ENCODE measurements around the gene PDE3A. TPM values are rescaled to one million over a fixed set of nuclear protein-coding genes. Genes with fewer than 3 reads are reported as not detected.

Gene PDE3A
- total RNA-seq, 1 donor from 2014 or later, result 161 TPM

- Histone ChIP-seq H3K36me3 (peaks cover 50% of the 10 kb centered on the region), H3K4me3 (no peak overlapping the region), H3K27ac (replicated peaks) (no peak overlapping the region), H3K9me3 (replicated peaks) (no peaks in the 10 kb centered on the region), H3K4me1 (peaks cover 32% of the 10 kb centered on the region), H3K27me3 (ENCODE audit: low read depth) (no peaks in the 10 kb centered on the region)
- DNase-seq, result no peak
- intact Hi-C loops (cut with micrococcal nuclease), result no loop called here
- TF ChIP-seq, protein P1, sequence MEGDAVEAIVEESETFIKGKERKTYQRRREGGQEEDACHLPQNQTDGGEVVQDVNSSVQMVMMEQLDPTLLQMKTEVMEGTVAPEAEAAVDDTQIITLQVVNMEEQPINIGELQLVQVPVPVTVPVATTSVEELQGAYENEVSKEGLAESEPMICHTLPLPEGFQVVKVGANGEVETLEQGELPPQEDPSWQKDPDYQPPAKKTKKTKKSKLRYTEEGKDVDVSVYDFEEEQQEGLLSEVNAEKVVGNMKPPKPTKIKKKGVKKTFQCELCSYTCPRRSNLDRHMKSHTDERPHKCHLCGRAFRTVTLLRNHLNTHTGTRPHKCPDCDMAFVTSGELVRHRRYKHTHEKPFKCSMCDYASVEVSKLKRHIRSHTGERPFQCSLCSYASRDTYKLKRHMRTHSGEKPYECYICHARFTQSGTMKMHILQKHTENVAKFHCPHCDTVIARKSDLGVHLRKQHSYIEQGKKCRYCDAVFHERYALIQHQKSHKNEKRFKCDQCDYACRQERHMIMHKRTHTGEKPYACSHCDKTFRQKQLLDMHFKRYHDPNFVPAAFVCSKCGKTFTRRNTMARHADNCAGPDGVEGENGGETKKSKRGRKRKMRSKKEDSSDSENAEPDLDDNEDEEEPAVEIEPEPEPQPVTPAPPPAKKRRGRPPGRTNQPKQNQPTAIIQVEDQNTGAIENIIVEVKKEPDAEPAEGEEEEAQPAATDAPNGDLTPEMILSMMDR (IDR thresholded peaks at IDR 0.05; ENCODE audit: borderline replicate concordance), result no peak
Measured at GRCh38 chr12:20620261-20620660, 251.9 kb downstream of the PDE3A start.

- DNase-seq, result no peak
- Histone ChIP-seq H3K9me3 (replicated peaks) (no peaks in the 10 kb centered on the region), H3K36me3 (peaks cover 34% of the 10 kb centered on the region), H3K4me1 (peaks cover 57% of the 10 kb centered on the region), H3K4me3 (no peak overlapping the region), H3K27me3 (ENCODE audit: low read depth) (no peaks in the 10 kb centered on the region), H3K27ac (replicated peaks) (no peak overlapping the region)
- TF ChIP-seq, protein P1 (IDR thresholded peaks at IDR 0.05; ENCODE audit: borderline replicate concordance), result peak; percentile 49
- intact Hi-C loops (cut with micrococcal nuclease), result no loop called here
Measured at GRCh38 chr12:20624718-20625117, 256.4 kb downstream of the PDE3A start.

DNA sequence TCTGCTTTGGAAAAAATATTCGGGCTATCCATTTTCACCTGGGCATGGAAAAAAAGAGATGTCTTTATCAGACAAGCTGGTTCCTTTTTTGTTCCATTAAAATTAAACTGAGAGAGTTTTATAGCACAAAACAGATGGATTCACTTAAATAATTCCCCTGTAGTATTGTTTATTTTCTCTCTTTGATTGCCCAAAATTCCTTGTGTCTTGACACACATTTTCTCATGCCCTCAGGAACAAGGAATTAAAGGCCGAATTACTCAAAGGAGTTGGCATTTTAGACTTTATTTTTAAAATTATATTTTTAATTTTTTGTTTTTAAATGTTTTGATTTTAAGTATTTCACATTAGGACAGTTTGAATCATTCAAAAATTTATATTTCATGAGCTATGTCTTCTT lies 257.2 kb downstream of the PDE3A start:
- DNase-seq, result no peak
- TF ChIP-seq, protein P1 (IDR thresholded peaks at IDR 0.05; ENCODE audit: borderline replicate concordance), result no peak
- Histone ChIP-seq H3K9me3 (replicated peaks) (no peaks in the 10 kb centered on the region), H3K4me3 (no peak overlapping the region), H3K27ac (replicated peaks) (no peak overlapping the region), H3K36me3 (peaks cover 33% of the 10 kb centered on the region), H3K27me3 (ENCODE audit: low read depth) (no peaks in the 10 kb centered on the region), H3K4me1 (peaks cover 64% of the 10 kb centered on the region)
- intact Hi-C loops (cut with micrococcal nuclease), result no loop called here

DNA sequence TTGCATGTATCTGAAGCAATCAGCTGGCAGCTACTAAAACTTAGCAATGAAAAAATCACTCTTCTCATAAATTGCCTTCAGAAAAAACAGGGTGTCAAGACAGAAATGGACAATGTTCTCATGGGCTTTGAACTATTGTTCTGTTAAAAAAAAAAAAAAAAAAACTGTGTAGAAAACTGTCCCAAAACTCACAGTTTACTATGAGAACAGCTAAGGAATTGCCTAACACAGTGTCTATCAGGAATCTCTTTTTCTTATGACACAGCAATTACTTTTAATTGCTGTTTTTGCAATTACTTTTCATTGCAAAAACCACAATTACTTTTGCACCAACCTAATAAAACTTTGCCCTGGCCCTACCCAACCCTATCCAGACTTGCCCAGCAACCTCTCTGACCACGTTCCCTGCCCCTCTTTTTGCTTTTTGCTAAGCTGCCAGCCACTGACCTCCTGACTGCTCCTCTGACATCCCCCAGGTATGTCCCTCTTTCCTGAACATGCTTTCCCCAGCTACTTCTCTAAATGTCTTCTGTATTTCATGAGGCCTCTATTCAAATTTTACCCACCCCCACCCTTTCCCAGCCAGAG lies 258.8 kb downstream of the PDE3A start:
- H3K36me3 ChIP-seq, result peaks cover 18% of the 10 kb centered on the region
- intact Hi-C loops (cut with micrococcal nuclease), result no loop called here

DNA sequence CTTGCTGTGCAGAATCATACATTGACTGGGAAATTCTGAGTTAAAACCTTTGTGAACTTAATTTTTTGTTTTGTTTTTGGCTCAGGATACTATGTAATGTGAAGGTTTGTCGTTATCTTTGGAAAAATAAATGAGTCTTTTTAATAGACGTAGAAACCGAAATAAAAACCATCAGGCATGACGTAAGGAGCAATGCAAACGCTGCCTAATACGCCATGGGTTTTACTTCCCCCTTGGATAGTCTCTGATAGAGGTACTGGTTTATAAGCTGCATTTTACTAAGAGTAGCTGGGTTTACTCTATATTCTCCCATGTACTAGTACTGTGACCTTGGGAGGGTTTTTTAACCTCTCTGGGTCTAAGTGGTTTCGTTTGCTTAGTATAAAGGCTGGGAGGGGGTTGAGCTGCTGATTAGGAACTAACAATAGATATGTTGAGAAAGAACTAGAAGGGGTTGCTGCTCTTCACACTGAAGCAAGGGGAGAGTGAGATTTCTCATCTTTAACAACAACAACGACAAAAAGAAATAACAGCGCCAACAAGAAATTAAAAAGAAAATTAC lies 260.0 kb downstream of the PDE3A start:
- peaks cover 64% of the 10 kb centered on the region for H3K4me1 ChIP-seq
- H3K27ac ChIP-seq (replicated peaks), result peak overlapping the region; percentile 68
- H3K9me3 ChIP-seq (replicated peaks), result no peaks in the 10 kb centered on the region
- H3K36me3 ChIP-seq, result peaks cover 9% of the 10 kb centered on the region
- H3K27me3 ChIP-seq (ENCODE audit: low read depth), result no peaks in the 10 kb centered on the region
- H3K4me3 ChIP-seq, result no peak overlapping the region
- no peak for DNase-seq
- TF ChIP-seq, protein P1 (IDR thresholded peaks at IDR 0.05; ENCODE audit: borderline replicate concordance), result no peak
- intact Hi-C loops (cut with micrococcal nuclease), result no loop called here

More for the DNA sequence above, 258.8 kb downstream of the PDE3A start:
- Histone ChIP-seq H3K27ac (replicated peaks) (peak overlapping the region; percentile 68), H3K9me3 (replicated peaks) (no peaks in the 10 kb centered on the region), H3K4me3 (no peak overlapping the region), H3K27me3 (ENCODE audit: low read depth) (no peaks in the 10 kb centered on the region), H3K4me1 (peaks cover 64% of the 10 kb centered on the region)
- TF ChIP-seq, protein P1 (IDR thresholded peaks at IDR 0.05; ENCODE audit: borderline replicate concordance), result no peak
- no peak for DNase-seq
